ENCODE results near the gene TUSC2.
A peak's percentile ranks its signal among the peaks of the same experiment; 100 is the strongest.
"Not testable (repeated sequence)": the region's sequence is repeated elsewhere in the genome, so short reads cannot be mapped to it uniquely, and the experiment has no call there.

The TUSC2 gene

GRCh38 chr3:50317300-50317699 is 10.7 kb downstream of the TUSC2 start:
- DNase-seq: peak in 1 of 2 donors; percentile 1

- peak; percentile 71 to 73 for DNase-seq
Observed at GRCh38 chr3:50316657-50317242, 11.3 kb downstream of the TUSC2 start.

DNA sequence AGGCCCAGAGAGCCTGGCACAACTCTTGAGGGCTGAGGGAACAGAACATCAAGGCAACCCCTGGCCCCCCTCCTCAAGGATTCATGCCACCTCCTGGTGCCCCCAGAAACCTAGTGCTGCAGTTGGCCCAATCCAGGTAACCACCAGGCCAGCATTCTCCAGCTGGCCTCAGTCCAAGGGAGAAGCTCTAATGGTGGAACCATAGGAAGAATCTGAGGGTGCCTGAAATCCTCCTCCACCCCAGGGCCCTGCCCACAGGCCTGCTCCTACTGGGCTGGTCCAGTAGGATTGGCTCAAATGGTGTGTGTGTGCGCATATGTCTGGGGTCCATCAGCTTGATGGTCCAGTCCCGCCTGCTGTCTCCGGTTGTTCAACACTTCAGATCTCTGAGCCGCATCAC is 13.2 kb downstream of the TUSC2 start:
- no peak for DNase-seq

- no peak for DNase-seq
Observed at GRCh38 chr3:50314342-50314741, 13.7 kb downstream of the TUSC2 start.

DNA sequence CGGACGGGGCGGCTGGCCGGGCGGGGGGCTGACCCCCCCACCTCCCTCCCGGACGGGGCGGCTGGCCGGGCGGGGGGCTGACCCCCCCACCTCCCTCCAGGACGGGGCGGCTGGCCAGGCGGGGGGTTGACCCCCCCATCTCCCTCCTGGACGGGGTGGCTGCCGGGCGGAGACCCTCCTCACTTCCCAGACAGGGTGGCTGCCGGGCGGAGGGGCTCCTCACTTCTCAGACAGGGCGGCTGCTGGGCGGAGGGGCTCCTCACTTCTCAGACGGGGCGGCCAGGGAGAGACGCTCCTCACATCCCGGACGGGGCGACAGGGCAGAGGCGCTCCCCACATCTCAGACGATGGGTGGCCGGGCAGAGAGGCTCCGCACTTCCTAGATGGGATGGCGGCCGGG is 16.0 kb downstream of the TUSC2 start:
- not testable (repeated sequence) for DNase-seq

- no peak for DNase-seq
Observed at GRCh38 chr3:50304601-50305000, 23.4 kb downstream of the TUSC2 start.

DNA sequence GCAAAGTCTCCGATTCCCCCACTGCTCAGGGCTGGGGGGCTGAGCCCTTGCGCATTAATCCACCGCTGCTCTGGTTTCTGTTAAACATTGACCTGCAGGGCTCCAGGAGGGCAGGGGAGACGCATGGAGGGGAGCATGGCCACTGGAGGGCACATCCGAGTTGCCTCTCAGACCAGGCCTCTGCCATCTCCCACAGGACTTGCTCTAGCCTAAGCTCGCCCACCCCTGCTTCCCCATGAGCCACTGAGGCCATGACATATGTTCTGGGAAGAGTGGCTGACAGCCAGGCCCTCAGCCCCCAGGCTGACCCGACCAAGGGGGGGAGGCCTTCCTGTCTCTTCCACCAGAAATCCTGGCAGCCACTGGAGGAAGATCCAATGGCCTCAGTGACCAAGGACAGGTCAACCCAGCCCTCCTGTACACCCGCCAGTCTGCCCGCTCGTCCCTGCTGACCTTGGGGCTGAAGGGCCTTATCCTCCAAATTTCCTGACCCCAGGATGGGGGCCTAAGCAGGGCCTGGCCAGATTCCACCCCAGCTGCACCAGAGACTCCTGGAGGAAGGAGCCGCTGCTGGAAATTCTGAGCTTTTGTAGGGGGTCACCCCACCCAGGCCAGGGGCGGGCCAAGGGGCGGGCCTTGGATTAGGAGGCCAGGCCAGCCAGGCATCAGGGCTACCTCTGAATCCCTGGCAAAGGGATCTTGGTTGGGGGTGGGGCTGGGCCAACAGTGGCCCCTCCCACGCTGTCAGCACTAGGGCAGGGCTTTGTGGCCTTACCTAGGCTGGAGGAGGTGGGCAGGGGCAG is 24.8 kb downstream of the TUSC2 start, which contains the start of gene HYAL1:
Gene HYAL1, minus strand, starts transcription at position 562 of the 803 bp plus-strand sequence. CDS start 618 bp downstream, outside the sequence.
- DNase-seq: no peak

DNA sequence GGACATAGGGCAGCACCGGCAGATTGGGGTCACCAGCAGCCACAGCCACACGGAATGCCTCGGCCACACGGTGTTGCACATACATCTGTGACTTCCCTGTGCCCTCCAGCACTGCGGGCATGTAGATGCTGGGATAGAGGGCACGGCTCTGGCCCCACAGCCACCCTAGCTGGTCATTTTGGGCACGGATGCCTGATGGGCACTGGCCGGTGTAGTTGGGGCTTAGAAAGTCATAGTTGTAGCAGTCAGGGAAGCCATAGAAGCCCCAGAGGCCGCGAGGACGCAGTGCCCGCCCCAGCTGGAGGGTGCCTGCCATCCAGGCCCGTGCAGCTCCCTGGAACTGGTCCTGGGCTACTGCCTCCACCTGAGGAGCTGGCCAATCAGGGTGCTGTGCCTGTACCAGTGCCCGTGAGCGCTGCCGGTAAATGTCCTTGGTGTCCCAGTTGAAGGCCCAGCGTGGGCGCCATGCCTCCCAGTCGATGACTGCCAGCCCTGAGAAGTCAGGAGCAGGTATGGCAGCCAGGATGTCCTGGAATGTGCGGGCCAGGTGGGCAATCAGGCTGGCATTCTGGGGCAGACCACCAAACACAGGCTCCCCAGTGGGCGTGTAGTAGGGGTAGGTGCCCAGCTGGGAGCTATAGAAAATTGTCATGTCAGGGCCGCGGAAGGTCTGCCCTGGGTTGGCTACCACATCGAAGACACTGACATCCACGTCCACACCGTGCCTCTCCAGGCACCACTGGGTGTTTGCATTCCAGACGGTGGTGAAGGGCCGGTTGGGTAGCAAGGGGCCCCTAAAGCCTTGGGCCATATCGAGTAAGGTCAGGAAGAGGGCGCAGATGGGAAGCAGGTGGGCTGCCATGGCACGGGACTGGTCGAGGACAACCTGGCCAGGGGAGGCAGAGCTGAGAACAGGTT is 25.7 kb downstream of the TUSC2 start:
- DNase-seq: no peak

- DNase-seq: no peak
Observed at GRCh38 chr3:50300681-50301254, 27.3 kb downstream of the TUSC2 start.

DNA sequence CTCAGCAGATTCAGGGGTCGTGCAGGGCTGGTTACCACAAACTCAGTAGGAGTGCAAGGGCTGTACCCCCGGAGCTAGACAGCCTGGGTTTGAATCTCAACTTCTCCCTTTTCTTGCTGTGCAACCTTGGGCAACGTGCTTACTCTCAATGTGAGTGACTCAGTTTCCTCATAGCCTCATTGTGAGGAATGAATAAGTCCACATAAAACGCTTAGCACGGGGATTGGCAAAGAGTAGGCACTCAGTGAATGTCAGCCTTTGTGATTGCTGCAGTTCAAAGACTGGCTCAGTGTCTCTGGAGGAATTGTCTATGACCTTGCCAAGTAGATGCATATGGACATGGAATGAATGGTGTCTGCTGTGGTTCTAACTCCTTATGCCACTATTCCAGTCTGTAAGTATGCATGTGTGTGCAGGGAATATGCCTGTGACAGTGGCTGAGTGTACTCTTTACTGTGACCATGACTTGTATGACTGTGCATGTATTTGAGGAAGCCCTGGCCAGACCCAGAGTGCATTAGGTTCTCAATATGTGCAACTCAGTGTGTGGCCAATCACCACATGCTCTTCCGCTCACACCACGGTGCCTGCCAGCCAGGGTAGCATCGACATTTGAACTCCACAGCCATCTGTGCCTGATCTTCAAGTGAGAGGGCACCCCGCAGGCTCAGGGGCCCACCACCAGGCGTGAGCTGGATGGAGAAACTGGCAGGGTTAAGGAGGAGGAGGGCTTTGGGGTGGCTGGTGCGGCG is 27.9 kb downstream of the TUSC2 start:
- no peak for DNase-seq

DNA sequence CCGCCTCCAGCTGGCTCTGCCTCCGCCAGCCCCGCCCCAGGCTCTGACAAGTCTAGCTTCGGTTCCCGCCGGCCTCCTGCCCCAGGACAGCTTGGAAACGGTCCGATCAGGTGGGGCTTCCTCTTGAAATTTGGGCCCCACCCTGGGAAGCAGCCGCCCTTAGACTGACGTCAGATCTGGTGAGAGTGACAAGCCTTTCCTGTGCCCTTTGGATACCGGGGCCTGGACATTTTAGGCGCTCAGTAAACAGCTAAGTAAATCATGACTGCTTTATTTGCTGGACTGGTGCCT is 28.4 kb downstream of the TUSC2 start:
- DNase-seq: no peak

DNA sequence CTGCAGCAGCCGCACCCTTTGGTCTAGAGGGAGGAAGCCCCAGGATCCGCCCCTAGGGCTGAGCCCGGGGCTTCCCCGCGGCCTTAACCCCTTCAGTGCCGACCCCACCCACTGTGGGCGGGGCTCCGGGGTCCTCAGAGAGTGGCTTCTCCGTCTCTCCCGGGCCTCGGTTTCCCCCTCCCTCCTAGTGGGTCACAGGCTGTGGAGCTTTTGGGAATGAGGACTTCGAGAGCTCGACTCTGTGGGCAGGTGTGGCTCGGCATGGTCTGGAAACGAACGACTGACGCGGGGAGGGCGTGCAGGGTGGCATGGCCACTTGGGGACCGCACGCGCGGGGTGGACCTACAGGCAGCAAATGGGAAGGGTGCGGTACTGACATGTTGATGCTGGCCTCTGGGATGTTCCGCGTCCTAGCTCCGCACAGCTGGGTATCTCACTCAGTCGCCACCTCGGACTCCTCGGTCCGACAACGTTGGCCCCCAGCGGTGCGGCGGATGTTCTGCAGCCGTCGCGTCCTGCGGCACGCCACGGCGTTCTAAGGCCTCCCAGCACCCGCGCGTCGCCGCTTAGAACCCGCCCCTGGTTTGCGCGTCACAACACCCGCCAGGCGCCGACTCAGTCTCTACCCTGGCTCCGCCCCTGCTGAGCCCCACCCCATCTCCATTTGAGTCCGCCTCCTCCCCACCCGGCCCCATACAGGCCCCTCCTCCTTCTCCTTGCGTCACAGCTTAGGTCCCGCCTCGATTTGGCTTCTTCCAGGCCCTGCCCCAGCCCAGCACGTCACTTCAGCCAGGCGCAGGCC is 29.0 kb downstream of the TUSC2 start, which contains the start of the genes HYAL3 and NAA80:
Gene HYAL3, minus strand, starts transcription at position 570 of the 802 bp plus-strand sequence. CDS start 3,803 bp downstream, outside the sequence.
Gene NAA80, minus strand, starts transcription at position 570 of the 802 bp plus-strand sequence. CDS start 1,942 bp downstream, outside the sequence.
- peak; percentile 99 to 100 for DNase-seq

- DNase-seq: no peak
Observed at GRCh38 chr3:50297896-50298725, 29.9 kb downstream of the TUSC2 start.

GRCh38 chr3:50297384-50297775 is 30.6 kb downstream of the TUSC2 start:
- DNase-seq: no peak

DNA sequence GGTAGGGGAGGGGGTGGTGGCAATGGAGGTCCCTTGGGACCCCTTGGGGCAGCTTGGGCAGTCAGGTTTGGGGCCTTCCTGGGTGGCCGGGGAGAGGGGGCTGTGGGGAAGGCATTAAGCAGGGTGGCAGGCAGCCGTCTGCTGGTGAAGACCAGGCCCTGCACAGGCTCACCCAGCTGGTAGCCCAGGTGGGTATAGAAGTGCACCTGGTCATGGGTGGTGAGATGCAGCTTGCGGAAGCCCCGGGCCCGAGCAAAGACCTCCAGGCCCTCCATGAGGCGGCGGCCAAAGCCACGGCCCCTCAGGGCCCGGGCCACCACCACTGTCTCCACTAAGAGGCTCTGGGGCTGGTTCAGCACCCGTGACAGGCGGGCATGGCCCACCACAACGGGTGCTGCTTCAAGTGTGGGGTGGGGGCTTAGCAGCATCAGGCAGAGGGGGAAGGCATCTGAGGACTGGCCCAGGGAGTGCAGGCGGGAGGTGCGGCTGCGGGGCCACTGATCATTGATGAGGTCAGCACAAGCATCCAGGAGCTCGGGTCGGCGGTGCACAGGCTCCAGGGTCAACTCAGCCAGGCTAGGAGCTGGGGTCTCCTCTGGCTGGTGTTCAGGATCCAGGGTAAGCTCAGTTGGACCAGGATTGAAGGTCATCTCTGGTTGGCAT is 31.2 kb downstream of the TUSC2 start:
- DNase-seq: no peak

- no peak for DNase-seq
Observed at GRCh38 chr3:50295553-50296431, 32.2 kb downstream of the TUSC2 start.

DNA sequence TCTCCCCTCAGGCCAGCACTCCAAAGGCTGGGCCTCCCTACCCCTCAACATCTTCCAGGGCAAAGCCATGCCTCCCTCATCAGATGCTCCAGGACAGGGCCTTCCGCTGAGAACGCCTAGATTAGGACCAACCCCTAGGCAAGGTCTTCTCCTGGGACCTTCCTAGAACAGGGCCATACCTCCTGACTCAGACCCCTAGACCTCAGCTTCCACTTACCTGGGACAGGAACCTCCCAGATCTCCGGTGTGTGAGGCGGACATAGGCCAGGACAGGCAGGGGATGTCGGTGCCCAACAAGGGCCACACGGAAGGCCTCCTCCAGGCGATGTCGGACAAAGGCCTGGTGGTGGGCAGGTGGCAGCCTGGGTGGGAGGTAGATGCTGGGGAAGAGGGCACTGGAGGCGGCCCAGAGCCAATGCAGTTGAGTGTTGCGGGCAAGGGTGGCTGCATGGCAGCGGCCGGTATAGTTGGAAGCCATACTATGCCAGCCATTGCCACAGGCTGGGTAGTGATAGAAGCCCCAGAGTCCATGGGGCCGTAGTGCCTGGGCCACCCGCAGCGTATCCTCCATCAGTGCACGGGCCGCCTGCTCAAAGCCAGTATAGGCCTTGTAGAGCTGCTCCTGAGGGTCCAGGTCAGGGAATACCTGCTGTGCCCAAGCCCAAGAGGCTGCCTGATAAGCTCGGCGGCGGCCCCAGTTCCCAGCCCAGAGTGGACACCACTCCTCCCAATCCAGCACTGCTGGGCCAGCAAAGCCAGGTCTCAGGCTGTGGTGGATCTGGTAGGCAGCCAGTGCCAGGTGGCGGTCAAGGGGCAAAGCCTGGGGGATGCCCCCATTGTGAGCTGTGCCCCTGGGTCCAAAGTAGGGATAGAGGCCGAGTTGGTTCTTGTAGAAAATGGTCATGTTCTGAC is 33.3 kb downstream of the TUSC2 start:
- no peak for DNase-seq

- no peak for DNase-seq
Observed at GRCh38 chr3:50294089-50294488, 33.9 kb downstream of the TUSC2 start.
